GM20000 (cell line): ENCODE data around the gene CLDN12.
A peak's percentile ranks its signal among the peaks of the same experiment; 100 is the strongest.

ENCODE experiments used
- DNase-seq: peaks from one replicate; pipeline ENCODE4 v3.0.0; 2012; ENCODE audit warnings: low spot score
- TF ChIP-seq, protein P1 (sequence below): IDR thresholded peaks from 2 replicates; pipeline ENCODE4 v1.5.1; 2012; ENCODE audit warnings: mild to moderate bottlenecking, control low read depth; ENCODE audit errors: extremely low read depth, missing control alignments

The CLDN12 gene

DNA sequence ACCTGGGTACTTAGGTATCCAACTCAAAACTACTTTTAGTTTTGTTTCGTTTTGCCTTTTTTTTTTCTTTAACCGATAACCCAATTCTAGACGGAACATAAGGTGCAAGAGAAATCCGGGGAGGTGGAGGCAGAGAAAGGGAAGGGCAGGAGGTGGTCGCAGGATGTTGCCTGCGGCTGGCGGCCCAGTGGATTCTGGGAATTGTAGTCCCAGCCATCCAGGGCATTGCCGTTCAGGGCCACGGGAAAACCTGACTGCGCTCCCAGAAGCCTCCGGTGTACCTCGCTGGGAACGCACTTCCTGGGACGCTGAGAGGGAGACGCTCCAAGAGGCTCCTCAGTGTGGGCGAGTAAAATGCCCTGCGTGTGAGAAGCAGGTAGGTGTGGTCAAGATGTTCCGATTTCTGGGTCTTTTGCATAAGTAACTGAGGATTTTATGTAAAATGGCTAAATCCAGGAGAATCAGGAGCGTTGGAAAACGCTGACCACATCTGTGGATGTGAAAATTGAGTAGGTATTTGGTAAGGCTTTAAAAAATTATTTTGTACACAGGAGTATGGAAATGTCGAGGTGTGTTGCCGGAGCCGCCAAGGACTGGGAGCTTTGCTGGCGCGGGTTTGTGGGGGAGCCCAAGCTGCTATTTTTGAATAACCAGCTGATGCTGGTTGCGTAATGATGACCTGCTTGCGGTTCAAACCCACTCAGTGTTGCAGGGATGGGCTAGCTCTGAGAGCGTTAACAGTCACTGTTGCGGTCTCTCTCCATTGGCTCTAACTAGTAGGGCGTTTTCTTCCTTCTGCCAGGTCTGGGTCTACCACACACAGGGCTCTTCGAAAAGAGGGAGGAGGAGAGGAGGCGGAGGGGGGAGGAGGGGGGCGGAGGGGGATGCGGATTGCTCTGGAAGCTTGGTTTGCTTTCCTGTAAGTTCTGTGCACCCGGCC lies at the start of gene CLDN12:
Gene CLDN12 (plus strand): TSS at position 288 of the 940 bp plus-strand sequence. CDS start 9,216 bp downstream, outside the sequence.
- TF ChIP-seq, protein P1, sequence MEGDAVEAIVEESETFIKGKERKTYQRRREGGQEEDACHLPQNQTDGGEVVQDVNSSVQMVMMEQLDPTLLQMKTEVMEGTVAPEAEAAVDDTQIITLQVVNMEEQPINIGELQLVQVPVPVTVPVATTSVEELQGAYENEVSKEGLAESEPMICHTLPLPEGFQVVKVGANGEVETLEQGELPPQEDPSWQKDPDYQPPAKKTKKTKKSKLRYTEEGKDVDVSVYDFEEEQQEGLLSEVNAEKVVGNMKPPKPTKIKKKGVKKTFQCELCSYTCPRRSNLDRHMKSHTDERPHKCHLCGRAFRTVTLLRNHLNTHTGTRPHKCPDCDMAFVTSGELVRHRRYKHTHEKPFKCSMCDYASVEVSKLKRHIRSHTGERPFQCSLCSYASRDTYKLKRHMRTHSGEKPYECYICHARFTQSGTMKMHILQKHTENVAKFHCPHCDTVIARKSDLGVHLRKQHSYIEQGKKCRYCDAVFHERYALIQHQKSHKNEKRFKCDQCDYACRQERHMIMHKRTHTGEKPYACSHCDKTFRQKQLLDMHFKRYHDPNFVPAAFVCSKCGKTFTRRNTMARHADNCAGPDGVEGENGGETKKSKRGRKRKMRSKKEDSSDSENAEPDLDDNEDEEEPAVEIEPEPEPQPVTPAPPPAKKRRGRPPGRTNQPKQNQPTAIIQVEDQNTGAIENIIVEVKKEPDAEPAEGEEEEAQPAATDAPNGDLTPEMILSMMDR: no peak
- peak; percentile 80 for DNase-seq

DNA sequence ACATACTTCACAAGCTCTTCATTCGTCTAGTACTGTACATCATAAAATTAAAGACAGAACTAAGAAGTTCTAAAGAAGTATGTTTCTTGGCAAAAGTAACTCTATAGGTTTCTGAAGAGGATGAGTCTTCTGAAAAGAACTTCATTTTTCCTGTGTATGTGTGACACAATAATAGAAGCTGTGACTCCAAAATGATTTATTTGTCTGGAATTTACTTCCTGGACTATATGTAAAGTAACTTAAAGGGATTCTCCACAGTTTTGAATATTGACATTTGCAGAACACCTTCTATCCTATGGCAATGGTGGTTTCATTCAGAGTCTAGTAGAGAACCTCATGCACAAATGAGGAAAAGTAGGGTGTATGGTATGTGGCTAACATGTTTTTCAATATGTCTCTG lies 19.8 kb upstream of the CLDN12 start:
- DNase-seq: no peak
- TF ChIP-seq, protein P1: no peak

DNA sequence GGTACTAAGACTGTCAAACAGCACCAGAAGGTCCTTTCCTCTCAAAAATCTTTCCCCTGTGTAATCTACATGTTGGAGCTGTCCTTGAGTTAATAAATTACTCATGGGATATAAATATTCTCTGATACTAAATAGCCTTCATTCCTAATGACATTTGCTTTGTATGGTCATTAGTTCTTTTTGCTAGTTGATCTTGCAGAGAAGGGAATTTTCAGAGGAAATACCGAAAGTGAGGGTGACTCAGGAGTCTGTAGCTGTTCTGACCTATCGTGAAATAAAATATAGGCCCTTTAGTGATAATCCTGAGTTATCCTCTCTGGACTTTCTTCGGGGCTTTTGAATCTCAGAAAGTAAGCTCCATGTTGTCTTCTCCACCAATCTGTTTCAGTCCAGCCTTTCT lies 19.4 kb upstream of the CLDN12 start:
- DNase-seq: no peak
- TF ChIP-seq, protein P1: no peak

- no peak for DNase-seq
Measured at GRCh38 chr7:90384433-90384832, 18.8 kb upstream of the CLDN12 start.

GRCh38 chr7:90387470-90388240 lies 15.6 kb upstream of the CLDN12 start:
- no peak for DNase-seq
- TF ChIP-seq, protein P1: no peak

More at GRCh38 chr7:90384433-90384832, 18.8 kb upstream of the CLDN12 start:
- TF ChIP-seq, protein P1: no peak

GRCh38 chr7:90390926-90391325 lies 12.3 kb upstream of the CLDN12 start:
- TF ChIP-seq, protein P1: no peak
- DNase-seq: no peak

DNA sequence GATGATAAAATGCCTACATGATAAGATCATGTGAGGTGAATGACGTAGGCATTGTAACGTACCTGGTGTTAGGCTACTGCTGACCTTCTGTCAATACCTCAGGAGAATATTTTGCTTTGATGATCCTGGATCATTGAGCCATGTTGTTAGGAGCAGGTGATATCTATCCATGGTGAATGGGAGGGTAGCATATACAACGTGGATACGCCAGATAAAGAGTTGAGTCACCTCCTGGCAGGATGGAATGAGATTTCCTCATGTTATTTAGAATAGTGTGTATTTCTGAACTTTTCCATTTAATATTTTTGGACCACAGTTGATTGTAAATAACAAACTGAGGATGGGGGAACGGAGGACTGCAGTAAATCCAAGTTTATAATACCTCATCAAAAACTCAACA lies 11.8 kb upstream of the CLDN12 start:
- DNase-seq: no peak
- TF ChIP-seq, protein P1: no peak
